HEK293T (cell line): ENCODE results near the gene TRIM33.
"Not testable (repeated sequence)": the region's sequence is repeated elsewhere in the genome, so short reads cannot be mapped to it uniquely, and the experiment has no call there.

ENCODE experiments used
- ARNT ChIP-seq: fragments of 450-650 bp; IDR thresholded peaks from 2 replicates; pipeline ENCODE4 v1.6.1; 2017; ENCODE audit warnings: mild to moderate bottlenecking
- ELF4 ChIP-seq: fragments of 450-650 bp; IDR thresholded peaks from 2 replicates; pipeline ENCODE4 v1.6.1; 2017; ENCODE audit warnings: antibody characterized with exemption
- FOXA1 ChIP-seq: fragments of 450-650 bp; IDR thresholded peaks from 2 replicates; pipeline ENCODE4 v1.6.1; 2016; ENCODE audit warnings: mild to moderate bottlenecking
- FOXM1 ChIP-seq: fragments of 450-650 bp; IDR thresholded peaks from 2 replicates; pipeline ENCODE4 v1.6.1; 2017; ENCODE audit warnings: mild to moderate bottlenecking, borderline replicate concordance
- NFRKB ChIP-seq: fragments of 450-650 bp; IDR thresholded peaks from 2 replicates; pipeline ENCODE4 v1.6.1; 2016; ENCODE audit warnings: mild to moderate bottlenecking, moderate library complexity
- PKNOX1 ChIP-seq: fragments of 450-650 bp; IDR thresholded peaks from 2 replicates; pipeline ENCODE4 v1.6.1; 2016

DNA sequence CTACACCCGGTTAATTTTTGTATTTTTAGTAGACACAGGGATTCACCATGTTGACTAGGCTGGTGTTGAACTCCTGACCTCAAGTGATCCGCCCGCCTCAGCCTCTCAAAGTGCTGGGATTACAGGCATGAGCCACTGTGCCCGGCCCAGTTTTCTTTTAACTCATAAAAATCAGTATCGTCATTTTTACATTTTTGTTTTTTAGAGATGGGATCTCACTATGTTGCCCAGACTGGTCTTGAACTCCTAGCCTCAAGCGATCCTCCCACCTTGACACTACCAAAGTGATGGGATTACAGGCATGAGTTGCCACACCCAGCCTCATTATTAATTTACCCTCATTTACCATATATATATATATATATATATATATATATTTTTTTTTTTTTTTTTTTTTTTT, 123.4 kb downstream of the TRIM33 start:
- not testable (repeated sequence) for TF ChIP-seq ELF4, FOXM1, ARNT, PKNOX1, FOXA1, NFRKB
